CD4-positive, alpha-beta T cell (primary cell): Measurements from ENCODE around the gene ARFGEF2. TPM values are rescaled to one million over a fixed set of nuclear protein-coding genes. Genes with fewer than 3 reads are reported as not detected.

Source experiments
- ATAC-seq: fragments of 200-7000 bp; cut with Tn5 transposase; one replicate; pipeline ENCODE4 v1.10.0; 2022; ENCODE audit warnings: mild to moderate bottlenecking; ENCODE audit not compliant: poor library complexity
- CTCF ChIA-PET: fragments of 350-600 bp; sonication (Branson Sonifier 250); formaldehyde crosslinking; loops from one replicate; lab custom pipeline; 2021; ENCODE audit warnings: antibody characterized with exemption, inconsistent platforms; lab: Charles Lee
- POLR2A ChIA-PET: fragments of 350-600 bp; sonication (Branson Sonifier 250); formaldehyde crosslinking; loops from one replicate; lab custom pipeline; 2021; ENCODE audit warnings: antibody characterized with exemption, inconsistent platforms; lab: Charles Lee
- DNase-seq, 14 experiments: peaks; one replicate each; pipeline ENCODE4 v3.0.0-alpha.2; 2013 to 2020; ENCODE audit warnings: mixed read lengths in 2 of 14
- H3K27ac ChIP-seq, 2 donors: one replicate each; pipeline versions ENCODE4 v1.5.1 to v1.7.0; 2013; ENCODE audit warnings: low read length in 2 of 2, low read depth in 1 of 2, mild to moderate bottlenecking in 1 of 2
- H3K27me3 ChIP-seq, 2 experiments: 1 replicate in 1 of 2; 2 replicates in 1 of 2; pipeline versions ENCODE4 v1.6.1 to v1.7.0; 2013; ENCODE audit warnings: low read length in 2 of 2, control low read depth in 1 of 2, mild to moderate bottlenecking in 1 of 2, moderate library complexity in 1 of 2; ENCODE audit not compliant: insufficient read depth in 2 of 2, control insufficient read depth in 1 of 2
- H3K36me3 ChIP-seq: one replicate; pipeline ENCODE4 v1.6.1; 2013; ENCODE audit warnings: low read length, control low read depth; ENCODE audit not compliant: insufficient read depth
- H3K4me1 ChIP-seq: one replicate; pipeline ENCODE4 v1.6.1; 2013; ENCODE audit warnings: low read length, control low read depth; ENCODE audit not compliant: insufficient read depth
- H3K4me3 ChIP-seq: one replicate; pipeline ENCODE4 v1.5.1; 2013; ENCODE audit warnings: mild to moderate bottlenecking, low read length, moderate library complexity
- H3K9me3 ChIP-seq, 2 experiments: 1 replicate in 1 of 2; 2 replicates in 1 of 2; pipeline versions ENCODE4 v1.6.1 to v1.7.0; 2013; ENCODE audit warnings: low read length in 2 of 2, mild to moderate bottlenecking in 2 of 2, control low read depth in 1 of 2, moderate library complexity in 1 of 2; ENCODE audit not compliant: control insufficient read depth in 1 of 2, insufficient read depth in 1 of 2
- H3K27ac Mint-ChIP-seq: one replicate; pipeline ENCODE4 v1.8.0; 2020; ENCODE audit warnings: mixed read lengths
- H3K27me3 Mint-ChIP-seq: one replicate; pipeline ENCODE4 v1.8.0; 2021; ENCODE audit warnings: mixed read lengths
- H3K36me3 Mint-ChIP-seq: one replicate; pipeline ENCODE4 v1.8.0; 2021; ENCODE audit warnings: low read depth, mixed read lengths
- H3K4me1 Mint-ChIP-seq: one replicate; pipeline ENCODE4 v1.8.0; 2021; ENCODE audit warnings: low read depth, mixed read lengths
- H3K4me3 Mint-ChIP-seq: one replicate; pipeline ENCODE4 v1.8.0; 2020; ENCODE audit warnings: mild to moderate bottlenecking, mixed read lengths
- H3K9me3 Mint-ChIP-seq: one replicate; pipeline ENCODE4 v1.8.0; 2020; ENCODE audit warnings: mixed read lengths
- CTCF ChIP-seq: fragments of 200-600 bp; IDR thresholded peaks from one replicate; pipeline ENCODE4 v1.8.0; 2022; ENCODE audit warnings: antibody characterized with exemption, mild to moderate bottlenecking
- intact Hi-C, 2 experiments: fragments of 100-400 bp; cut with DNase I in 1 of 2; cut with micrococcal nuclease in 1 of 2; formaldehyde crosslinking; loops; one replicate each; pipeline versions ENCODE4 v1.15.1 to v1.9.0; 2023 to 2025; cut with DNase I, micrococcal nuclease
- total RNA-seq, 174 experiments: library from RNA in 2 of 174; stranded (reverse) in 2 of 174; gene quantifications; one replicate each; pipeline ENCODE4 v1.2.3 and lab custom pipeline; 2021 to 2026

ARFGEF2 gene
- total RNA-seq, 2 experiments from 2014 or later: 23.0 to 23.4 TPM

- POLR2A ChIA-PET: interaction anchor here (1.3 to 1.7 kb wide), 2 partner anchors 9 to 18 kb away, joined by 3 to 4 read pairs; partner anchors contain the start of gene CSE1L
Observed at GRCh38 chr20:49028684-49029083, 107.2 kb downstream of the ARFGEF2 start.

GRCh38 chr20:49029203-49029602, 107.7 kb downstream of the ARFGEF2 start:
- Mint-ChIP-seq H3K9me3 (no peaks in the 10 kb centered on the region), H3K4me3 (no peak overlapping the region), H3K27me3 (no peaks in the 10 kb centered on the region), H3K36me3 (peaks cover 71% of the 10 kb centered on the region), H3K27ac (no peak overlapping the region), H3K4me1 (no peaks in the 10 kb centered on the region)
- POLR2A ChIA-PET: interaction anchor here (1.3 to 1.7 kb wide), 2 partner anchors 8 to 17 kb away, joined by 3 to 4 read pairs; partner anchors contain the start of gene CSE1L
- no peak for TF ChIP-seq CTCF
- Histone ChIP-seq H3K27ac (no peak overlapping the region), H3K4me1 (no peaks in the 10 kb centered on the region), H3K36me3 (peaks cover 75% of the 10 kb centered on the region), H3K27me3 (no peaks in the 10 kb centered on the region), H3K9me3 (no peaks in the 10 kb centered on the region), H3K4me3 (no peak overlapping the region)
- CTCF ChIA-PET: no interaction called here
- intact Hi-C loops: no loop called here
- DNase-seq: no peak
- no peak for ATAC-seq

More at GRCh38 chr20:49028684-49029083, 107.2 kb downstream of the ARFGEF2 start:
- Histone ChIP-seq H3K27me3 (no peaks in the 10 kb centered on the region), H3K9me3 (no peaks in the 10 kb centered on the region), H3K4me1 (no peaks in the 10 kb centered on the region), H3K27ac (no peak overlapping the region), H3K4me3 (no peak overlapping the region), H3K36me3 (peaks cover 77% of the 10 kb centered on the region)
- no peaks in the 10 kb centered on the region for H3K9me3 Mint-ChIP-seq
- no peaks in the 10 kb centered on the region for H3K4me1 Mint-ChIP-seq
- no peak overlapping the region for H3K27ac Mint-ChIP-seq
- H3K4me3 Mint-ChIP-seq: no peak overlapping the region
- H3K27me3 Mint-ChIP-seq: no peaks in the 10 kb centered on the region
- peaks cover 71% of the 10 kb centered on the region for H3K36me3 Mint-ChIP-seq
- ATAC-seq (no peak), DNase-seq (no peak)
- intact Hi-C loops: no loop called here
- TF ChIP-seq CTCF: no peak
- CTCF ChIA-PET: no interaction called here

- no peaks in the 10 kb centered on the region for H3K27me3 Mint-ChIP-seq
- no peaks in the 10 kb centered on the region for H3K4me1 Mint-ChIP-seq
- DNase-seq (no peak), ATAC-seq (no peak)
- H3K9me3 ChIP-seq: no peaks in the 10 kb centered on the region
- POLR2A ChIA-PET: no interaction called here
- TF ChIP-seq CTCF: no peak
- H3K4me3 ChIP-seq: no peak overlapping the region
- H3K27ac Mint-ChIP-seq: no peak overlapping the region
- intact Hi-C loops: no loop called here
- H3K36me3 ChIP-seq: peaks cover 67% of the 10 kb centered on the region
- H3K36me3 Mint-ChIP-seq: peaks cover 62% of the 10 kb centered on the region
- no peak overlapping the region for H3K4me3 Mint-ChIP-seq
- H3K4me1 ChIP-seq: no peaks in the 10 kb centered on the region
- CTCF ChIA-PET: no interaction called here
- H3K27me3 ChIP-seq: no peaks in the 10 kb centered on the region
- no peaks in the 10 kb centered on the region for H3K9me3 Mint-ChIP-seq
- no peak overlapping the region for H3K27ac ChIP-seq
Observed at GRCh38 chr20:49030954-49031619, 109.6 kb downstream of the ARFGEF2 start.
